ENCODE measurements around the gene SERPINE1. TPM values are rescaled to one million over a fixed set of nuclear protein-coding genes. Genes with fewer than 3 reads are reported as not detected.

Gene SERPINE1
- total RNA-seq, 1 experiment from 2014 or later = 370 TPM

DNA sequence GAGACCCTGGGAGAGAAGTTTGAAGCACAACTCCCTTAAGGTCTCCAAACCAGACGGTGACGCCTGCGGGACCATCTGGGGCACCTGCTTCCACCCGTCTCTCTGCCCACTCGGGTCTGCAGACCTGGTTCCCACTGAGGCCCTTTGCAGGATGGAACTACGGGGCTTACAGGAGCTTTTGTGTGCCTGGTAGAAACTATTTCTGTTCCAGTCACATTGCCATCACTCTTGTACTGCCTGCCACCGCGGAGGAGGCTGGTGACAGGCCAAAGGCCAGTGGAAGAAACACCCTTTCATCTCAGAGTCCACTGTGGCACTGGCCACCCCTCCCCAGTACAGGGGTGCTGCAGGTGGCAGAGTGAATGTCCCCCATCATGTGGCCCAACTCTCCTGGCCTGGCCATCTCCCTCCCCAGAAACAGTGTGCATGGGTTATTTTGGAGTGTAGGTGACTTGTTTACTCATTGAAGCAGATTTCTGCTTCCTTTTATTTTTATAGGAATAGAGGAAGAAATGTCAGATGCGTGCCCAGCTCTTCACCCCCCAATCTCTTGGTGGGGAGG, 10.8 kb downstream of the SERPINE1 start:
- H3K36me3 ChIP-seq (ENCODE audit: control insufficient read depth, insufficient read depth, low read length) = peaks cover 2% of the 10 kb centered on the region
- H3K27me3 ChIP-seq (ENCODE audit: control insufficient read depth, insufficient read depth, low read length) = no peaks in the 10 kb centered on the region
- in situ Hi-C loops (cut with HindIII; ENCODE audit: low pct_unique_long_range_greater_than_20kb, low sequenced_read_pairs) = no loop called here
- intact Hi-C loops (cut with micrococcal nuclease; ENCODE audit: unreplicated experiment) = no loop called here
- ChIA-PET POLR2A (no interaction called here), CTCF (interaction anchor here (0.5 to 0.9 kb wide), 2 partner anchors 19 to 318 kb away, joined by 3 read pairs; no protein-coding TSS in a partner anchor)
- H3K9me3 ChIP-seq (ENCODE audit: control insufficient read depth, insufficient read depth, low read depth, low read length) = no peaks in the 10 kb centered on the region
- H3K4me1 ChIP-seq (ENCODE audit: control insufficient read depth, insufficient read depth, low read length) = peaks cover 41% of the 10 kb centered on the region
- peak overlapping the region; percentile 91 for H3K27ac ChIP-seq (ENCODE audit: low read length)
- TF ChIP-seq, protein P1, sequence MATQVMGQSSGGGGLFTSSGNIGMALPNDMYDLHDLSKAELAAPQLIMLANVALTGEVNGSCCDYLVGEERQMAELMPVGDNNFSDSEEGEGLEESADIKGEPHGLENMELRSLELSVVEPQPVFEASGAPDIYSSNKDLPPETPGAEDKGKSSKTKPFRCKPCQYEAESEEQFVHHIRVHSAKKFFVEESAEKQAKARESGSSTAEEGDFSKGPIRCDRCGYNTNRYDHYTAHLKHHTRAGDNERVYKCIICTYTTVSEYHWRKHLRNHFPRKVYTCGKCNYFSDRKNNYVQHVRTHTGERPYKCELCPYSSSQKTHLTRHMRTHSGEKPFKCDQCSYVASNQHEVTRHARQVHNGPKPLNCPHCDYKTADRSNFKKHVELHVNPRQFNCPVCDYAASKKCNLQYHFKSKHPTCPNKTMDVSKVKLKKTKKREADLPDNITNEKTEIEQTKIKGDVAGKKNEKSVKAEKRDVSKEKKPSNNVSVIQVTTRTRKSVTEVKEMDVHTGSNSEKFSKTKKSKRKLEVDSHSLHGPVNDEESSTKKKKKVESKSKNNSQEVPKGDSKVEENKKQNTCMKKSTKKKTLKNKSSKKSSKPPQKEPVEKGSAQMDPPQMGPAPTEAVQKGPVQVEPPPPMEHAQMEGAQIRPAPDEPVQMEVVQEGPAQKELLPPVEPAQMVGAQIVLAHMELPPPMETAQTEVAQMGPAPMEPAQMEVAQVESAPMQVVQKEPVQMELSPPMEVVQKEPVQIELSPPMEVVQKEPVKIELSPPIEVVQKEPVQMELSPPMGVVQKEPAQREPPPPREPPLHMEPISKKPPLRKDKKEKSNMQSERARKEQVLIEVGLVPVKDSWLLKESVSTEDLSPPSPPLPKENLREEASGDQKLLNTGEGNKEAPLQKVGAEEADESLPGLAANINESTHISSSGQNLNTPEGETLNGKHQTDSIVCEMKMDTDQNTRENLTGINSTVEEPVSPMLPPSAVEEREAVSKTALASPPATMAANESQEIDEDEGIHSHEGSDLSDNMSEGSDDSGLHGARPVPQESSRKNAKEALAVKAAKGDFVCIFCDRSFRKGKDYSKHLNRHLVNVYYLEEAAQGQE (IDR thresholded peaks at IDR 0.05; ENCODE audit: insufficient read depth in 1 of 2, low read depth in 2 of 2, low read length in 1 of 2) = no peak
- TF ChIP-seq POLR2AphosphoS5 (IDR thresholded peaks at IDR 0.05; ENCODE audit: low read depth, low read length) = no peak
- no peak for TF ChIP-seq CTCF (IDR thresholded peaks at IDR 0.05)
- TF ChIP-seq SIN3A (IDR thresholded peaks at IDR 0.05; ENCODE audit: borderline replicate concordance, insufficient read depth, low read depth, low read length) = no peak
- TF ChIP-seq TCF7L2 (IDR thresholded peaks at IDR 0.05; ENCODE audit: low read depth, low read length) = no peak; the same call in 1 of the 2 replicates
- ATAC-seq (peak; percentile 22), DNase-seq (ENCODE audit: low read depth, low spot score) (no peak)
- no peak overlapping the region for H3K4me3 ChIP-seq (ENCODE audit: low read depth in 2 of 2, low read length in 2 of 2)
- TSS peak; percentile 78 for BruUV-seq (replicated peaks)

DNA sequence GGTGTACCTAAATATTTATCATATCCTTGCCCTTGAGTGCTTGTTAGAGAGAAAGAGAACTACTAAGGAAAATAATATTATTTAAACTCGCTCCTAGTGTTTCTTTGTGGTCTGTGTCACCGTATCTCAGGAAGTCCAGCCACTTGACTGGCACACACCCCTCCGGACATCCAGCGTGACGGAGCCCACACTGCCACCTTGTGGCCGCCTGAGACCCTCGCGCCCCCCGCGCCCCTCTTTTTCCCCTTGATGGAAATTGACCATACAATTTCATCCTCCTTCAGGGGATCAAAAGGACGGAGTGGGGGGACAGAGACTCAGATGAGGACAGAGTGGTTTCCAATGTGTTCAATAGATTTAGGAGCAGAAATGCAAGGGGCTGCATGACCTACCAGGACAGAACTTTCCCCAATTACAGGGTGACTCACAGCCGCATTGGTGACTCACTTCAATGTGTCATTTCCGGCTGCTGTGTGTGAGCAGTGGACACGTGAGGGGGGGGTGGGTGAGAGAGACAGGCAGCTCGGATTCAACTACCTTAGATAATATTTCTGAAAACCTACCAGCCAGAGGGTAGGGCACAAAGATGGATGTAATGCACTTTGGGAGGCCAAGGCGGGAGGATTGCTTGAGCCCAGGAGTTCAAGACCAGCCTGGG, 11.4 kb downstream of the SERPINE1 start:
- Histone ChIP-seq H3K36me3 (ENCODE audit: control insufficient read depth, insufficient read depth, low read length) (peaks cover 2% of the 10 kb centered on the region), H3K4me3 (ENCODE audit: low read depth in 2 of 2, low read length in 2 of 2) (no peak overlapping the region), H3K4me1 (ENCODE audit: control insufficient read depth, insufficient read depth, low read length) (peaks cover 39% of the 10 kb centered on the region), H3K9me3 (ENCODE audit: control insufficient read depth, insufficient read depth, low read depth, low read length) (no peaks in the 10 kb centered on the region), H3K27me3 (ENCODE audit: control insufficient read depth, insufficient read depth, low read length) (no peaks in the 10 kb centered on the region), H3K27ac (ENCODE audit: low read length) (peak overlapping the region; percentile 91)
- TF ChIP-seq POLR2AphosphoS5 (IDR thresholded peaks at IDR 0.05; ENCODE audit: low read depth, low read length) = peak; percentile 89
- no peak for TF ChIP-seq SIN3A (IDR thresholded peaks at IDR 0.05; ENCODE audit: borderline replicate concordance, insufficient read depth, low read depth, low read length)
- TF ChIP-seq TCF7L2 (IDR thresholded peaks at IDR 0.05; ENCODE audit: low read depth, low read length) = no peak
- peak; percentile 94 for TF ChIP-seq CTCF (IDR thresholded peaks at IDR 0.05)
- TF ChIP-seq, protein P1 (IDR thresholded peaks at IDR 0.05; ENCODE audit: insufficient read depth in 1 of 2, low read depth in 2 of 2, low read length in 1 of 2) = peak in 1 of 2 experiments; percentile 40; a peak in 1 of 4 replicates
- ChIA-PET CTCF (interaction anchor here (0.6 to 0.9 kb wide), 2 partner anchors 19 to 219 kb away, joined by 3 read pairs; no protein-coding TSS in a partner anchor), POLR2A (interaction anchor here (0.6 kb wide), 1 partner anchor 27 kb away, joined by 7 read pairs; the partner anchor contains the start of gene VGF)
- ATAC-seq = peak; percentile 84
- intact Hi-C loops (cut with micrococcal nuclease; ENCODE audit: unreplicated experiment) = no loop called here
- DNase-seq (ENCODE audit: low read depth, low spot score) = peak; percentile 100
- in situ Hi-C loops (cut with HindIII; ENCODE audit: low pct_unique_long_range_greater_than_20kb, low sequenced_read_pairs) = no loop called here
- BruUV-seq (replicated peaks) = no TSS peak
